Esophagus muscularis mucosa (tissue), 4 donors: Measurements from ENCODE around the gene FOXL2NB.

Experiments used
- EP300 ChIP-seq: sonication (generic); formaldehyde crosslinking; IDR thresholded peaks from one replicate; pipeline ENCODE4 v1.6.1; 2017; ENCODE audit warnings: antibody characterized with exemption
- POLR2A ChIP-seq: fragments of 450-650 bp; IDR thresholded peaks from one replicate; pipeline ENCODE4 v1.6.1; 2017; ENCODE audit warnings: antibody characterized with exemption, moderate library complexity, mild to moderate bottlenecking, low read depth
- POLR2AphosphoS5 ChIP-seq, 2 donors: sonication (generic); formaldehyde crosslinking; IDR thresholded peaks; one replicate each; pipeline ENCODE4 v1.6.1; 2017; ENCODE audit warnings: antibody characterized with exemption in 2 of 2
- TF ChIP-seq, protein P1 (sequence below), 3 experiments: fragments of 200-600 bp in 2 of 3; fragments of 450-650 bp in 1 of 3; sonication (generic) in 2 of 3; IDR thresholded peaks; one replicate each; pipeline ENCODE4 v1.5.1; 2017 to 2019; ENCODE audit warnings: antibody characterized with exemption in 3 of 3, mild to moderate bottlenecking in 2 of 3, moderate library complexity in 1 of 3

DNA sequence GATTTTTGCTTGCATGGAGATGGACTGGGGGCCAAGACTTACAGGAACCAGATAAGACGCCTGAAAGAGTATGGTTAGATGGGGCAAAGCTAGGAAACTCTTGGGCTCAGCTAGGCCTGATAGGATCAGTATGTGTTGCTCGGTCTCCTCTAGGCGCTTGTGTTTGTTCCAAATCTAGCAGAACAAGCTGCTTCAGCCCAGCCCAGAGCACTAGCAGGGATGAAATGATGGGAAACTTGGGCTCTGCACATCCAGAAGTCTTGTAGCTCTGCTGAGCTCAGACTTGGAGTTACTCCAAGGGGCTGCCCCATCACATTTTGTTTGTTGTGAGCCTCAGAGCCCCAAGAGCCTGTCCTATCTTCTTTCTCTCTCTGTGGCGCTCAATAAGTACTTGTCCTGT is 34.8 kb upstream of the FOXL2NB start:
- TF ChIP-seq, protein P1, sequence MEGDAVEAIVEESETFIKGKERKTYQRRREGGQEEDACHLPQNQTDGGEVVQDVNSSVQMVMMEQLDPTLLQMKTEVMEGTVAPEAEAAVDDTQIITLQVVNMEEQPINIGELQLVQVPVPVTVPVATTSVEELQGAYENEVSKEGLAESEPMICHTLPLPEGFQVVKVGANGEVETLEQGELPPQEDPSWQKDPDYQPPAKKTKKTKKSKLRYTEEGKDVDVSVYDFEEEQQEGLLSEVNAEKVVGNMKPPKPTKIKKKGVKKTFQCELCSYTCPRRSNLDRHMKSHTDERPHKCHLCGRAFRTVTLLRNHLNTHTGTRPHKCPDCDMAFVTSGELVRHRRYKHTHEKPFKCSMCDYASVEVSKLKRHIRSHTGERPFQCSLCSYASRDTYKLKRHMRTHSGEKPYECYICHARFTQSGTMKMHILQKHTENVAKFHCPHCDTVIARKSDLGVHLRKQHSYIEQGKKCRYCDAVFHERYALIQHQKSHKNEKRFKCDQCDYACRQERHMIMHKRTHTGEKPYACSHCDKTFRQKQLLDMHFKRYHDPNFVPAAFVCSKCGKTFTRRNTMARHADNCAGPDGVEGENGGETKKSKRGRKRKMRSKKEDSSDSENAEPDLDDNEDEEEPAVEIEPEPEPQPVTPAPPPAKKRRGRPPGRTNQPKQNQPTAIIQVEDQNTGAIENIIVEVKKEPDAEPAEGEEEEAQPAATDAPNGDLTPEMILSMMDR (IDR thresholded peaks at IDR 0.05): no peak
- TF ChIP-seq EP300 (no peak), POLR2AphosphoS5 (IDR thresholded peaks at IDR 0.05) (no peak), POLR2A (no peak)
